LNCaP clone FGC (cell line): ENCODE measurements around the gene TPCN2.

Experiments used
- DNase-seq: peaks from one replicate; pipeline ENCODE4 v3.0.0-alpha.2; 2011; ENCODE audit warnings: low read depth
- H3K4me3 ChIP-seq: 2 replicates; pipeline ENCODE4 v1.5.1; 2011; ENCODE audit warnings: mild to moderate bottlenecking, low read depth, low read length, control low read depth
- CTCF ChIP-seq: IDR thresholded peaks from 2 replicates; pipeline ENCODE4 v1.5.1; 2012; ENCODE audit warnings: mild to moderate bottlenecking; ENCODE audit not compliant: control insufficient read depth, insufficient read depth; ENCODE audit errors: extremely low read depth

Gene TPCN2

GRCh38 chr11:69053546-69054396, 5.0 kb downstream of the TPCN2 start:
- no peak overlapping the region for H3K4me3 ChIP-seq
- DNase-seq, result no peak
- no peak for TF ChIP-seq CTCF

- no peak overlapping the region for H3K4me3 ChIP-seq
- DNase-seq, result no peak
- TF ChIP-seq CTCF, result no peak
These were observed 5.9 kb downstream of the TPCN2 start for GRCh38 chr11:69054397-69055211.

GRCh38 chr11:69055212-69055586, 6.5 kb downstream of the TPCN2 start:
- DNase-seq, result no peak
- TF ChIP-seq CTCF, result no peak
- no peak overlapping the region for H3K4me3 ChIP-seq

GRCh38 chr11:69055598-69056516, 7.1 kb downstream of the TPCN2 start:
- TF ChIP-seq CTCF, result no peak
- DNase-seq, result no peak
- no peak overlapping the region for H3K4me3 ChIP-seq

GRCh38 chr11:69057236-69057635, 8.5 kb downstream of the TPCN2 start:
- no peak for TF ChIP-seq CTCF
- no peak for DNase-seq
- H3K4me3 ChIP-seq, result no peak overlapping the region

- no peak for TF ChIP-seq CTCF
These were observed 9.1 kb downstream of the TPCN2 start for GRCh38 chr11:69057801-69058200.

More at GRCh38 chr11:69057801-69058200, 9.1 kb downstream of the TPCN2 start:
- no peak for DNase-seq
- H3K4me3 ChIP-seq, result no peak overlapping the region
